H9 (cell line): ENCODE measurements around the gene AFF1. TPM values are rescaled to one million over a fixed set of nuclear protein-coding genes. Genes with fewer than 3 reads are reported as not detected.
"Not testable (repeated sequence)": the region's sequence is repeated elsewhere in the genome, so short reads cannot be mapped to it uniquely, and the experiment has no call there.

ENCODE experiments used
- DNase-seq: peaks from one replicate; pipeline ENCODE4 v3.0.0-alpha.2; 2017
- H2AFZ ChIP-seq: one replicate; pipeline ENCODE4 v1.6.1; 2013; ENCODE audit warnings: mild to moderate bottlenecking, low read length, control low read depth, moderate library complexity
- H2AK5ac ChIP-seq: 2 replicates; pipeline ENCODE4 v1.6.1; 2013; ENCODE audit warnings: low read length, control low read depth, mixed read lengths; ENCODE audit not compliant: insufficient read length
- H2BK120ac ChIP-seq: one replicate; pipeline ENCODE4 v1.6.1; 2013; ENCODE audit warnings: low read depth, mild to moderate bottlenecking, low read length, control low read depth, inconsistent platforms; ENCODE audit not compliant: poor library complexity, severe bottlenecking
- H2BK12ac ChIP-seq: 2 replicates; pipeline ENCODE4 v1.6.1; 2013; ENCODE audit warnings: low read length, control low read depth, mixed read lengths, low read depth; ENCODE audit not compliant: insufficient read length
- H2BK15ac ChIP-seq: 2 replicates; pipeline ENCODE4 v1.6.1; 2013; ENCODE audit warnings: low read depth, low read length, control low read depth
- H2BK20ac ChIP-seq: one replicate; pipeline ENCODE4 v1.6.1; 2013; ENCODE audit warnings: low read depth, mild to moderate bottlenecking, low read length, control low read depth, inconsistent platforms; ENCODE audit not compliant: poor library complexity, severe bottlenecking
- H2BK5ac ChIP-seq: 2 replicates; pipeline ENCODE4 v1.6.1; 2013; ENCODE audit warnings: low read length, control low read depth, mixed read lengths; ENCODE audit not compliant: insufficient read length
- H3K14ac ChIP-seq: 2 replicates; pipeline ENCODE4 v1.6.1; 2013; ENCODE audit warnings: low read length, control low read depth; ENCODE audit not compliant: insufficient read depth
- H3K18ac ChIP-seq: 2 replicates; pipeline ENCODE4 v1.6.1; 2013; ENCODE audit warnings: low read depth, mild to moderate bottlenecking, mixed read lengths, low read length, control low read depth; ENCODE audit not compliant: insufficient read length
- H3K23ac ChIP-seq: 2 replicates; pipeline ENCODE4 v1.6.1; 2013; ENCODE audit warnings: low read length, control low read depth, mixed read lengths, low read depth; ENCODE audit not compliant: insufficient read length
- H3K23me2 ChIP-seq: 2 replicates; pipeline ENCODE4 v1.6.1; 2013; ENCODE audit warnings: low read depth, mild to moderate bottlenecking, mixed read lengths, low read length, control low read depth; ENCODE audit not compliant: insufficient read length, poor library complexity, severe bottlenecking
- H3K27ac ChIP-seq: 2 replicates; pipeline ENCODE4 v1.5.1; 2013; ENCODE audit warnings: low read length, control low read depth, mixed read lengths, low read depth; ENCODE audit not compliant: insufficient read length
- H3K27me3 ChIP-seq: 2 replicates; pipeline ENCODE4 v1.6.1; 2013; ENCODE audit warnings: low read length, control low read depth, inconsistent platforms; ENCODE audit not compliant: insufficient read depth
- H3K4ac ChIP-seq: 2 replicates; pipeline ENCODE4 v1.6.1; 2013; ENCODE audit warnings: low read depth, mild to moderate bottlenecking, control low read depth, inconsistent platforms, low read length, moderate library complexity
- H3K4me1 ChIP-seq: 2 replicates; pipeline ENCODE4 v1.6.1; 2013; ENCODE audit warnings: low read length, control low read depth, inconsistent platforms; ENCODE audit not compliant: insufficient read depth
- H3K4me2 ChIP-seq: 2 replicates; pipeline ENCODE4 v1.6.1; 2013; ENCODE audit warnings: low read length, control low read depth, mixed read lengths; ENCODE audit not compliant: insufficient read length, insufficient read depth
- H3K56ac ChIP-seq: 2 replicates; pipeline ENCODE4 v1.6.1; 2013; ENCODE audit warnings: low read depth, mild to moderate bottlenecking, mixed read lengths, low read length, control low read depth; ENCODE audit not compliant: insufficient read length
- H3K79me1 ChIP-seq: 2 replicates; pipeline ENCODE4 v1.6.1; 2013; ENCODE audit warnings: low read depth, mild to moderate bottlenecking, moderate library complexity, low read length, control low read depth, inconsistent platforms; ENCODE audit not compliant: insufficient read depth, poor library complexity, severe bottlenecking
- H3K79me2 ChIP-seq: 2 replicates; pipeline ENCODE4 v1.6.1; 2013; ENCODE audit warnings: low read length, control low read depth, inconsistent platforms; ENCODE audit not compliant: insufficient read depth
- H3K9ac ChIP-seq: 2 replicates; pipeline ENCODE4 v1.6.1; 2013; ENCODE audit warnings: low read length, control low read depth, mixed read lengths; ENCODE audit not compliant: insufficient read length; ENCODE audit errors: extremely low read depth
- H3K9me3 ChIP-seq: one replicate; pipeline ENCODE4 v1.6.1; 2013; ENCODE audit warnings: low read depth, low read length, inconsistent platforms; ENCODE audit not compliant: control insufficient read depth
- H3T11ph ChIP-seq: one replicate; pipeline ENCODE4 v1.6.1; 2013; ENCODE audit warnings: mild to moderate bottlenecking, low read length, control low read depth, inconsistent platforms
- H4K20me1 ChIP-seq: one replicate; pipeline ENCODE4 v1.6.1; 2013; ENCODE audit not compliant: control insufficient read depth, insufficient read length, insufficient read depth
- H4K5ac ChIP-seq: 2 replicates; pipeline ENCODE4 v1.6.1; 2013; ENCODE audit warnings: low read depth, mild to moderate bottlenecking, mixed read lengths, low read length, control low read depth; ENCODE audit not compliant: insufficient read length
- H4K8ac ChIP-seq: replicated peaks from 2 replicates; pipeline ENCODE4 v1.6.1; 2013; ENCODE audit warnings: low read length, control low read depth, mixed read lengths, low read depth; ENCODE audit not compliant: insufficient read length
- H4K91ac ChIP-seq: 2 replicates; pipeline ENCODE4 v1.6.1; 2013; ENCODE audit warnings: low read depth, mild to moderate bottlenecking, moderate library complexity, mixed read lengths, low read length, control low read depth; ENCODE audit not compliant: insufficient read length
- H3K27ac Mint-ChIP-seq, 3 experiments: 2 replicates in 2 of 3; 3 replicates in 1 of 3; pipeline ENCODE4 v1.8.0; 2020 to 2021; ENCODE audit warnings: mixed read lengths in 3 of 3, mild to moderate bottlenecking in 1 of 3, moderate library complexity in 1 of 3
- H3K27me3 Mint-ChIP-seq: 2 replicates; pipeline ENCODE4 v1.8.0; 2021; ENCODE audit warnings: low read depth, mild to moderate bottlenecking, moderate library complexity, mixed read lengths
- H3K36me3 Mint-ChIP-seq, 3 experiments: 2 replicates in 2 of 3; 3 replicates in 1 of 3; pipeline ENCODE4 v1.8.0; 2020 to 2021; ENCODE audit warnings: low read depth in 3 of 3, mixed read lengths in 3 of 3; ENCODE audit not compliant: insufficient read depth in 1 of 3
- H3K4me1 Mint-ChIP-seq, 2 experiments: 2 replicates each; pipeline ENCODE4 v1.8.0; 2020; ENCODE audit warnings: mixed read lengths in 2 of 2
- H3K4me3 Mint-ChIP-seq, 2 experiments: 2 replicates in 1 of 2; 3 replicates in 1 of 2; pipeline ENCODE4 v1.8.0; 2020 to 2021; ENCODE audit warnings: mild to moderate bottlenecking in 2 of 2, mixed read lengths in 2 of 2, moderate library complexity in 1 of 2
- H3K9me3 Mint-ChIP-seq, 2 experiments: 2 replicates in 1 of 2; 3 replicates in 1 of 2; pipeline ENCODE4 v1.8.0; 2020; ENCODE audit warnings: mild to moderate bottlenecking in 2 of 2, mixed read lengths in 2 of 2, moderate library complexity in 1 of 2
- WGBS: extraction: QIAGEN DNeasy Blood & Tissue Kit; methylation state at CpG from one replicate; pipeline ENCODE4 v1.1.7; 2013; ENCODE audit warnings: missing lambda C conversion rate, low lambda C conversion rate, mixed read lengths; ENCODE audit not compliant: insufficient read length; ENCODE audit errors: extremely low coverage; 5-methylcytosine and 5-hydroxymethylcytosine counted together
- total RNA-seq: library from RNA; stranded (reverse); gene quantifications from 2 replicates; pipeline ENCODE4 v1.2.1, GENCODE V29; 2021
- TF ChIP-seq, protein P1 (sequence below): fragments of 200-600 bp; sonication (generic); conservative IDR thresholded peaks from 3 replicates; pipeline ENCODE4 v1.8.0; 2021; ENCODE audit warnings: antibody characterized with exemption, mild to moderate bottlenecking

The AFF1 gene
- total RNA-seq, 1 experiment from 2014 or later = 74.5 TPM

DNA sequence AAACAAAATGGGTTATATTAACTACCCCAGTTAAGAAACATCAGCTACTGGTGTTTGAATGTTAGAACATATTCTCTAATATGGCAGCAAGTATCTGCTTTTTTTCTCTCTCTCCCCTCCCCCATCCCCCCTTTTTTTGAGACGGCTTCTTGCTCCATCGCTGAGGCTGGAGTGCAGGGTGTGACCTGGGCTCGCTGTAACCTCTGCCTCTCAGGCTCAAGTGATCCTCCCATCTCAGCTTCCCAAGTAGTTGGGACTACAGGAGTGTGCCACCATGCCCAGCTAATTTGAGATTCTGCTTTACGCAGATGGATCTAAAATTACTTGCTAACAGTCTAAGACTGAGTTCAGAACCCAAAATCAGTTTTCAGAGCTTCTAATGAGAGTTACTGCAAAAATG lies 101.9 kb downstream of the AFF1 start:
- no peak for DNase-seq
- Histone ChIP-seq H3K14ac (no peak overlapping the region), H4K5ac (no peak overlapping the region), H3K4ac (no peak overlapping the region), H3K23me2 (no peaks in the 10 kb centered on the region), H2BK12ac (no peak overlapping the region), H3K27ac (no peak overlapping the region), H2BK20ac (no peak overlapping the region), H3K79me1 (peaks cover 6% of the 10 kb centered on the region), H4K91ac (no peak overlapping the region), H2AFZ (no peak overlapping the region), H3K4me1 (peaks cover 9% of the 10 kb centered on the region; the same call in 1 of the 2 replicates), H3K27me3 (no peaks in the 10 kb centered on the region), H3K9ac (no peak overlapping the region), H3T11ph (no peak overlapping the region), H2BK120ac (no peak overlapping the region), H4K20me1 (peaks cover 4% of the 10 kb centered on the region), H2AK5ac (no peak overlapping the region), H3K56ac (no peak overlapping the region), H2BK5ac (no peak overlapping the region), H3K4me2 (no peak overlapping the region), H2BK15ac (no peak overlapping the region), H3K79me2 (peaks cover 21% of the 10 kb centered on the region), H3K23ac (no peak overlapping the region), H3K9me3 (no peaks in the 10 kb centered on the region), H3K18ac (no peak overlapping the region), H4K8ac (no peak overlapping the region)
- no peaks in the 10 kb centered on the region for H3K9me3 Mint-ChIP-seq
- no CpG with 5 or more reads among the region's 4 CpGs for WGBS
- 0 out of 7 replicates have a peak overlapping the region, but pooled peaks of 1 of the 3 experiments have one; percentile 34 for H3K27ac Mint-ChIP-seq
- TF ChIP-seq, protein P1, sequence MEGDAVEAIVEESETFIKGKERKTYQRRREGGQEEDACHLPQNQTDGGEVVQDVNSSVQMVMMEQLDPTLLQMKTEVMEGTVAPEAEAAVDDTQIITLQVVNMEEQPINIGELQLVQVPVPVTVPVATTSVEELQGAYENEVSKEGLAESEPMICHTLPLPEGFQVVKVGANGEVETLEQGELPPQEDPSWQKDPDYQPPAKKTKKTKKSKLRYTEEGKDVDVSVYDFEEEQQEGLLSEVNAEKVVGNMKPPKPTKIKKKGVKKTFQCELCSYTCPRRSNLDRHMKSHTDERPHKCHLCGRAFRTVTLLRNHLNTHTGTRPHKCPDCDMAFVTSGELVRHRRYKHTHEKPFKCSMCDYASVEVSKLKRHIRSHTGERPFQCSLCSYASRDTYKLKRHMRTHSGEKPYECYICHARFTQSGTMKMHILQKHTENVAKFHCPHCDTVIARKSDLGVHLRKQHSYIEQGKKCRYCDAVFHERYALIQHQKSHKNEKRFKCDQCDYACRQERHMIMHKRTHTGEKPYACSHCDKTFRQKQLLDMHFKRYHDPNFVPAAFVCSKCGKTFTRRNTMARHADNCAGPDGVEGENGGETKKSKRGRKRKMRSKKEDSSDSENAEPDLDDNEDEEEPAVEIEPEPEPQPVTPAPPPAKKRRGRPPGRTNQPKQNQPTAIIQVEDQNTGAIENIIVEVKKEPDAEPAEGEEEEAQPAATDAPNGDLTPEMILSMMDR = no peak
- no peaks in the 10 kb centered on the region for H3K36me3 Mint-ChIP-seq
- H3K4me1 Mint-ChIP-seq = peaks cover 43 to 44% of the 10 kb centered on the region in 2 experiments; a peak in 3 of 4 replicates
- H3K27me3 Mint-ChIP-seq = no peaks in the 10 kb centered on the region
- no peak overlapping the region for H3K4me3 Mint-ChIP-seq

DNA sequence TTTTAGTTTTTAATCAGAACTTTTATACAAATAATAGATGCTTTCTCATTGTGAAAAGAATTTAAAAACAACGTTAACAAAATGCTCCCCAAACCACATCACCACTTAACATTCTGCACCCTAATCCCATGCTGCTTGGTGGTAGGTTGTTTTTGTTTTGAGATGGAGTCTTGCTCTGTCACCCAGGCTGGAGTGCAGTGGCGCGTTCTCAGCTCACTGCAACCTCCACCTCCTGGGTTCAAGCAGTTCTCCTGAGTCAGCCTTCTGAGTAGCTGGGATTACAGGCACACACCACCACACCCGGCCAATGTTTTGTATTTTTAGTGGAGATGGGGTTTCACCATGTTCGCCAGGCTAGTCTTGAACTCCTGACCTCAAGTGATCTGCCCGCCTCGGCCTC lies 102.4 kb downstream of the AFF1 start:
- not testable (repeated sequence) for H4K20me1 ChIP-seq, H3K4me1 ChIP-seq, H4K5ac ChIP-seq, H2BK20ac ChIP-seq, H3K4me3 Mint-ChIP-seq, DNase-seq, H3K18ac ChIP-seq, H2BK15ac ChIP-seq, H2AK5ac ChIP-seq, H2BK5ac ChIP-seq, H3K27me3 ChIP-seq, H3K56ac ChIP-seq, H3T11ph ChIP-seq, H3K9me3 Mint-ChIP-seq, H3K9ac ChIP-seq, H3K27ac ChIP-seq, H3K23ac ChIP-seq, H2BK12ac ChIP-seq, H3K9me3 ChIP-seq, H3K79me1 ChIP-seq, H4K8ac ChIP-seq, H3K27me3 Mint-ChIP-seq, H3K14ac ChIP-seq, H3K23me2 ChIP-seq, H3K4me2 ChIP-seq, H3K4ac ChIP-seq, H2AFZ ChIP-seq, H4K91ac ChIP-seq, H3K36me3 Mint-ChIP-seq, H2BK120ac ChIP-seq
- H3K27ac Mint-ChIP-seq = peak overlapping the region in 2 of 3 experiments; percentile 28 to 81; a peak in 2 of 7 replicates
- no CpG with 5 or more reads among the region's 7 CpGs for WGBS
- peaks cover 44 to 46% of the 10 kb centered on the region in 2 experiments for H3K4me1 Mint-ChIP-seq
- peaks cover 19% of the 10 kb centered on the region for H3K79me2 ChIP-seq
